Measurements from ENCODE around the gene TCF7L2.

The TCF7L2 gene

GRCh38 chr10:113175756-113176651, 226.0 kb downstream of the TCF7L2 start:
- Histone ChIP-seq H3K27me3 (replicated peaks; ENCODE audit: control insufficient read depth, insufficient read depth, low read length) (no peaks in the 10 kb centered on the region; the same call in 1 of the 2 replicates), H3K36me3 (ENCODE audit: control insufficient read depth, insufficient read depth, low read length) (no peaks in the 10 kb centered on the region), H3K4me3 (replicated peaks; ENCODE audit: low read depth, low read length) (no peak overlapping the region)
- DNase-seq (ENCODE audit: extremely low read depth, insufficient read length): no peak
- TF ChIP-seq, protein P1, sequence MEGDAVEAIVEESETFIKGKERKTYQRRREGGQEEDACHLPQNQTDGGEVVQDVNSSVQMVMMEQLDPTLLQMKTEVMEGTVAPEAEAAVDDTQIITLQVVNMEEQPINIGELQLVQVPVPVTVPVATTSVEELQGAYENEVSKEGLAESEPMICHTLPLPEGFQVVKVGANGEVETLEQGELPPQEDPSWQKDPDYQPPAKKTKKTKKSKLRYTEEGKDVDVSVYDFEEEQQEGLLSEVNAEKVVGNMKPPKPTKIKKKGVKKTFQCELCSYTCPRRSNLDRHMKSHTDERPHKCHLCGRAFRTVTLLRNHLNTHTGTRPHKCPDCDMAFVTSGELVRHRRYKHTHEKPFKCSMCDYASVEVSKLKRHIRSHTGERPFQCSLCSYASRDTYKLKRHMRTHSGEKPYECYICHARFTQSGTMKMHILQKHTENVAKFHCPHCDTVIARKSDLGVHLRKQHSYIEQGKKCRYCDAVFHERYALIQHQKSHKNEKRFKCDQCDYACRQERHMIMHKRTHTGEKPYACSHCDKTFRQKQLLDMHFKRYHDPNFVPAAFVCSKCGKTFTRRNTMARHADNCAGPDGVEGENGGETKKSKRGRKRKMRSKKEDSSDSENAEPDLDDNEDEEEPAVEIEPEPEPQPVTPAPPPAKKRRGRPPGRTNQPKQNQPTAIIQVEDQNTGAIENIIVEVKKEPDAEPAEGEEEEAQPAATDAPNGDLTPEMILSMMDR (IDR thresholded peaks at IDR 0.05; ENCODE audit: insufficient read depth, low read length, poor library complexity, severe bottlenecking): no peak

DNA sequence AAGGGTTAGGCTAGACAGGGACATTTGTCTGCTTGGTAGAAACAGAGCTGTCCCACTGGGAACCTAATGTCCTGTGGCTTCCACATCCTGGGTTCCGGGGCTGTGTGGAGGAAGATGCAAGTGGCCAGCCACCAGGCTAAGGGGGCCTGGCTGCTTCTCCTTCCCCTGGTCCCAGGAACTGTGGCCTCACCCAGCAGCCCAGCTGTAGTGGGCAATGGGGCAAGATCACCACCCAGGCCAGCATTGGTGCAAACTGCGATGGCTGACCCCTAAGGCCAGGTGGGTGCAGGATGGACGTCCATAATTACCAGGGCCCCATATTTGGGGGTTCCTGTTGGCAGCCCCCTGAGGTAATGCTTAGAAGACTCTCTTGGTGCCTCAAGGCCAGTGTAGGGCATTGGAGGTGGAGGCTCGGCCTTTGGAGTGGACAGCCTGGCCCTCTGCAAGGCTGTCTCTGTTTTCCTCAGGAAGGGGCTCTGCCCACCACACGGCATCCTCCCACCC, 226.7 kb downstream of the TCF7L2 start:
- TF ChIP-seq, protein P1 (IDR thresholded peaks at IDR 0.05; ENCODE audit: insufficient read depth, low read length, poor library complexity, severe bottlenecking): no peak
- no peaks in the 10 kb centered on the region for H3K36me3 ChIP-seq (ENCODE audit: control insufficient read depth, insufficient read depth, low read length)
- H3K27me3 ChIP-seq (replicated peaks; ENCODE audit: control insufficient read depth, insufficient read depth, low read length): no peaks in the 10 kb centered on the region; the same call in 1 of the 2 replicates
- DNase-seq (ENCODE audit: extremely low read depth, insufficient read length): no peak
- no peak overlapping the region for H3K4me3 ChIP-seq (replicated peaks; ENCODE audit: low read depth, low read length)

DNA sequence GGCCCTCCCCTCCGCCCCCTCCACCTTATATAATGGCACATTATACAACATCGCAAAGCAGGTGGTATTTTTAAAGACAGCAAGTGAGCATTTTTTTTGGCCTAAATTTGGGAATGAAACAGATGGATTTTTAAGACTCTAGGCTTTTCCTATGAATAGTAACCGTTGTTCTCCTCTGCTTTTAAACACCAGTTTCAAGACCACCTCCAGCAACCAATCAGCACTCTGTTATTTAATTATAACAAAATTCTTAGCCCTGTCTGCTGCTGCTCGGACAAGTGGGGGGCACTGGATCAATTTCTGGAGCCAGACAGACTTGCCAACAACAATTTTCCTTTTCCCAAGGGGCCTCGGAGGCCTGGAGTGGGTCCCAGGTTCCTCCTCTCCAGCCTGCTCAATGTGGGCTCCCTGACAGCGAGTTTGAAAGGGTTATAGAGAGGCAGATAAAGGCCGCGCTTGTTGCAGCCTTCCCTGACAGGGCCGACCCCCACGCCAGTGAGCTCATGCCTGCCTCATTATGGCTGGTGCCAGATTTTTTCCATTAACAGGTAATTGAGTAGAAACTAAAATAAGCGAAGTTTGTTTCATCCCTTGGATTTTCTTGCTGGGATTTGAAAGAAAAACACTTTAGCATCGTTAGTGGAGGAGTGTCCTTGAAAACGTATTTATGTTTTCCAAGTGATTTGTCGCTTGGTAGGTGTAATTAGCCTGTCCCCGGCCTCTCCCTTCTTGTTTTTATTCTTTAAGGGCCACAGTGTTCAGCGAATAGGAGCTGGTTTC, 227.3 kb downstream of the TCF7L2 start:
- H3K36me3 ChIP-seq (ENCODE audit: control insufficient read depth, insufficient read depth, low read length): no peaks in the 10 kb centered on the region
- no peaks in the 10 kb centered on the region; the same call in 1 of the 2 replicates for H3K27me3 ChIP-seq (replicated peaks; ENCODE audit: control insufficient read depth, insufficient read depth, low read length)
- DNase-seq (ENCODE audit: extremely low read depth, insufficient read length): no peak
- TF ChIP-seq, protein P1 (IDR thresholded peaks at IDR 0.05; ENCODE audit: insufficient read depth, low read length, poor library complexity, severe bottlenecking): no peak
- no peak overlapping the region for H3K4me3 ChIP-seq (replicated peaks; ENCODE audit: low read depth, low read length)

DNA sequence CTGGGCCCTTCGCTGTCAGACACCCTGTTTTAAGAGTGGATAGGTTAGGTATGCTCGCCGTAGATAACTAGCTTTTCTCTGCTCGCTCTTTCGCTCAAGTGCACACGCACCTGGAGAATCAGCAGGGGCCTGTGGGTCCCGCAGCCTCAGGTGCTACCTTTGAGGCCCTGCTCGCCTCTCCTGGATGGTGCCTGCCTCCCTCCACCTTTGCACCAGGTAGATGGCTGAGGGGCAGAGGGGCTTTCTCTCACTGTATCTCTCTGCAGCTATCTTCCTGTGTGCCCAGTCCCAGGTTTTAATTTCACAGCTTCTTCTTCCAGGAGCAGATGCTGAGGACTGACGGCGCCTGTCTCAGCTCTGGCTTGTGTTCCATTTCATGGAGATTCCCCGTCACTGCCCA, 227.9 kb downstream of the TCF7L2 start:
- no peaks in the 10 kb centered on the region; the same call in 1 of the 2 replicates for H3K27me3 ChIP-seq (replicated peaks; ENCODE audit: control insufficient read depth, insufficient read depth, low read length)
- DNase-seq (ENCODE audit: extremely low read depth, insufficient read length): no peak
- TF ChIP-seq, protein P1 (IDR thresholded peaks at IDR 0.05; ENCODE audit: insufficient read depth, low read length, poor library complexity, severe bottlenecking): no peak
- no peaks in the 10 kb centered on the region for H3K36me3 ChIP-seq (ENCODE audit: control insufficient read depth, insufficient read depth, low read length)
- H3K4me3 ChIP-seq (replicated peaks; ENCODE audit: low read depth, low read length): no peak overlapping the region

DNA sequence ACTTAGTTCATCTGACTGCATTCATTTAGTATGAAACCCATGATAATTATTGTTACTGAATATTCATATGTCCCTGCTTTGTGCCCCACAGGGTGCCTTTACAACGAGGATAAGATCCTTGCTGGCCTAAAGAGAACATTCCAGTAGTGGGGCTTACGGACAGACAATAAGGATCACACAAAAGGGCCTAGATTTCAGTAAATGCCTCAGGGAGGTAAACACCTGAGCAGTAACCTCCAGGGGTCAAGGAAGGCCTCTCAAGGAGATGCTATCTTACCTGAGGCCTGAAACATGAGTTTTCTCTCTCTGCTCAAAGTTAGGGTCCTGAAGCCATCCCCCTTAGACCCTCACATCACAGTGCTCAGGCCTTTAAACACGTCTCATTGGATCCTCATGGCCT, 228.7 kb downstream of the TCF7L2 start:
- Histone ChIP-seq H3K4me3 (replicated peaks; ENCODE audit: low read depth, low read length) (no peak overlapping the region), H3K36me3 (ENCODE audit: control insufficient read depth, insufficient read depth, low read length) (no peaks in the 10 kb centered on the region), H3K27me3 (replicated peaks; ENCODE audit: control insufficient read depth, insufficient read depth, low read length) (no peaks in the 10 kb centered on the region; the same call in 1 of the 2 replicates)
- no peak for DNase-seq (ENCODE audit: extremely low read depth, insufficient read length)
- TF ChIP-seq, protein P1 (IDR thresholded peaks at IDR 0.05; ENCODE audit: insufficient read depth, low read length, poor library complexity, severe bottlenecking): no peak
